GM12878 (cell line): ENCODE results near the gene PARP6. TPM values are rescaled to one million over a fixed set of nuclear protein-coding genes. Genes with fewer than 3 reads are reported as not detected.

Experiments used
- ATAC-seq: fragments of 200-7000 bp; cut with Tn5 transposase; 3 replicates; pipeline ENCODE4 v1.9.1; 2020; ENCODE audit warnings: mild to moderate bottlenecking, moderate library complexity
- BruUV-seq: library from RNA; stranded (reverse); fragments of 400-500 nt; replicated peaks from 2 replicates; lab custom pipeline; 2021; lab: Mats Ljungman, UMichigan
- CTCF ChIA-PET: fragments of 300-600 bp; sonication (Branson Sonifier 250); formaldehyde crosslinking; extraction: SDS; loops from one replicate; lab custom pipeline; 2021; ENCODE audit warnings: inconsistent platforms; lab: Yijun Ruan, JAX
- POLR2A ChIA-PET: fragments of 350-600 bp; formaldehyde crosslinking; extraction: SDS; loops from one replicate; lab custom pipeline; 2021; ENCODE audit warnings: inconsistent platforms; lab: Charles Lee
- RAD21 ChIA-PET: fragments of 300-600 bp; sonication (Branson Sonifier 250); formaldehyde crosslinking; loops from one replicate; lab custom pipeline; 2023; ENCODE audit warnings: antibody characterized with exemption; ENCODE audit not compliant: unreplicated experiment; lab: Charles Lee
- SMC1A ChIA-PET: fragments of 300-600 bp; sonication (Branson Sonifier 250); formaldehyde crosslinking; loops from one replicate; lab custom pipeline; 2023; ENCODE audit not compliant: unreplicated experiment, uncharacterized antibody; lab: Charles Lee
- DNase-seq: peaks from one replicate; pipeline ENCODE4 v3.0.0-alpha.2; 2011; ENCODE audit warnings: low read depth, low spot score
- FAIRE-seq: peaks from 3 replicates; lab custom pipeline; 2011; peaks lifted over from hg19 to GRCh38; lab: Jason Lieb, UNC
- H2AFZ ChIP-seq: 2 replicates; pipeline ENCODE4 v1.6.0; 2011; ENCODE audit warnings: low read depth, low read length, control low read depth; ENCODE audit not compliant: control insufficient read depth
- H3K27ac ChIP-seq: 2 replicates; pipeline ENCODE4 v1.5.1; 2011; ENCODE audit warnings: control low read depth; ENCODE audit not compliant: control insufficient read depth, insufficient read depth
- H3K27me3 ChIP-seq, 2 experiments: replicated peaks in 1 of 2; 2 replicates each; pipeline versions ENCODE4 v1.6.0 to v1.6.1; 2011; ENCODE audit warnings: low read length in 1 of 2; ENCODE audit not compliant: control insufficient read depth in 2 of 2, insufficient read depth in 2 of 2
- H3K36me3 ChIP-seq, 2 experiments: 2 replicates each; pipeline ENCODE4 v1.5.1; 2011; ENCODE audit warnings: low read length in 1 of 2; ENCODE audit not compliant: control insufficient read depth in 2 of 2, insufficient read depth in 2 of 2
- H3K4me1 ChIP-seq: 2 replicates; pipeline ENCODE4 v1.6.1; 2011; ENCODE audit warnings: mild to moderate bottlenecking, low read length, moderate library complexity, mixed read lengths; ENCODE audit not compliant: control insufficient read depth, insufficient read depth
- H3K4me2 ChIP-seq: 2 replicates; pipeline ENCODE4 v1.6.0; 2011; ENCODE audit warnings: control low read depth; ENCODE audit not compliant: control insufficient read depth, insufficient read depth
- H3K4me3 ChIP-seq: fragments of 200-600 bp; sonication (generic); 2 replicates; pipeline ENCODE4 v1.5.1; 2016
- H3K79me2 ChIP-seq: 2 replicates; pipeline ENCODE4 v1.6.0; 2011; ENCODE audit warnings: low read length; ENCODE audit not compliant: control insufficient read depth, insufficient read depth
- H3K9ac ChIP-seq: 2 replicates; pipeline ENCODE4 v1.8.0; 2011; ENCODE audit warnings: low read length, control low read depth, mixed read lengths; ENCODE audit not compliant: control insufficient read depth, insufficient read depth
- H3K9me3 ChIP-seq: replicated peaks from 3 replicates; pipeline ENCODE4 v1.5.1; 2011; ENCODE audit warnings: mild to moderate bottlenecking, low read length; ENCODE audit not compliant: control insufficient read depth, insufficient read depth
- H4K20me1 ChIP-seq: 2 replicates; pipeline ENCODE4 v1.6.0; 2011; ENCODE audit not compliant: control insufficient read depth, insufficient read depth
- ATF3 ChIP-seq: IDR thresholded peaks from 2 replicates; pipeline ENCODE4 v1.6.1; 2011; ENCODE audit warnings: low read depth, mild to moderate bottlenecking, low read length, moderate library complexity, borderline replicate concordance; ENCODE audit errors: extremely low read depth
- ATF7 ChIP-seq: fragments of 450-650 bp; IDR thresholded peaks from 2 replicates; pipeline ENCODE4 v1.6.1; 2016; ENCODE audit warnings: low read depth, mild to moderate bottlenecking
- BHLHE40 ChIP-seq, 2 experiments: fragments of 450-650 bp in 1 of 2; IDR thresholded peaks; 2 replicates each; pipeline ENCODE4 v1.6.1; 2011 to 2017; ENCODE audit warnings: low read depth in 2 of 2, borderline replicate concordance in 1 of 2, improper control_type of control experiment in 1 of 2, low read length in 1 of 2, mild to moderate bottlenecking in 1 of 2
- CBX3 ChIP-seq: fragments of 200-600 bp; sonication (generic); IDR thresholded peaks from 2 replicates; pipeline ENCODE4 v1.6.1; 2016; ENCODE audit warnings: low read depth, borderline replicate concordance
- CBX5 ChIP-seq: sonication (generic); IDR thresholded peaks from 2 replicates; pipeline ENCODE4 v1.6.1; 2016; ENCODE audit warnings: low read depth, moderate library complexity, mild to moderate bottlenecking, inconsistent platforms
- GATAD2B ChIP-seq: fragments of 450-650 bp; conservative IDR thresholded peaks from 2 replicates; pipeline ENCODE4 v1.6.1; 2017; ENCODE audit warnings: low read depth, mild to moderate bottlenecking, moderate library complexity
- HCFC1 ChIP-seq: fragments of 150-350 bp; IDR thresholded peaks from 2 replicates; pipeline ENCODE4 v1.6.1; 2014; ENCODE audit warnings: low read length
- HDAC6 ChIP-seq: fragments of 200-600 bp; sonication (generic); IDR thresholded peaks from one replicate; pipeline ENCODE4 v1.8.0; 2017; ENCODE audit warnings: antibody characterized with exemption; ENCODE audit not compliant: unreplicated experiment
- IRF4 ChIP-seq: IDR thresholded peaks from 2 replicates; pipeline ENCODE4 v1.6.1; 2011; ENCODE audit warnings: low read depth, low read length
- JUNB ChIP-seq: IDR thresholded peaks from 2 replicates; pipeline ENCODE4 v1.6.1; 2016; ENCODE audit warnings: antibody characterized with exemption, mild to moderate bottlenecking
- JUND ChIP-seq: IDR thresholded peaks from 2 replicates; pipeline ENCODE4 v1.6.1; 2012; ENCODE audit warnings: low read depth, mild to moderate bottlenecking, low read length, improper control_type of control experiment, moderate library complexity
- KLF5 ChIP-seq: fragments of 450-650 bp; IDR thresholded peaks from 2 replicates; pipeline ENCODE4 v1.6.1; 2014; ENCODE audit warnings: mild to moderate bottlenecking; ENCODE audit not compliant: partially characterized antibody
- NKRF ChIP-seq: fragments of 450-650 bp; conservative IDR thresholded peaks from 2 replicates; pipeline ENCODE4 v1.6.1; 2017; ENCODE audit warnings: mild to moderate bottlenecking, moderate library complexity
- RELB ChIP-seq: fragments of 450-650 bp; IDR thresholded peaks from 2 replicates; pipeline ENCODE4 v1.6.1; 2017; ENCODE audit warnings: low read depth, mild to moderate bottlenecking, moderate library complexity
- SMAD5 ChIP-seq: IDR thresholded peaks from 2 replicates; pipeline ENCODE4 v1.6.1; 2016; ENCODE audit warnings: antibody characterized with exemption, low read depth
- SMARCA5 ChIP-seq: fragments of 450-650 bp; IDR thresholded peaks from 2 replicates; pipeline ENCODE4 v1.6.1; 2017; ENCODE audit warnings: mild to moderate bottlenecking
- SMC3 ChIP-seq: IDR thresholded peaks from 2 replicates; pipeline ENCODE4 v1.6.1; 2011; ENCODE audit warnings: low read length, improper control_type of control experiment, borderline replicate concordance
- STAT1 ChIP-seq: fragments of 450-650 bp; conservative IDR thresholded peaks from 2 replicates; pipeline ENCODE4 v1.6.1; 2014; ENCODE audit warnings: antibody characterized with exemption, mild to moderate bottlenecking
- SUZ12 ChIP-seq: fragments of 200-600 bp; sonication (generic); IDR thresholded peaks from one replicate; pipeline ENCODE4 v1.6.1; 2018; ENCODE audit warnings: antibody characterized with exemption, mild to moderate bottlenecking; ENCODE audit not compliant: unreplicated experiment
- ZZZ3 ChIP-seq: IDR thresholded peaks from 2 replicates; pipeline ENCODE4 v1.6.1; 2011; ENCODE audit warnings: low read depth; ENCODE audit not compliant: control insufficient read depth, insufficient read length
- WGBS: methylation state at CpG from one replicate; pipeline ENCODE4 v1.1.6; 2016; ENCODE audit warnings: low lambda C conversion rate; ENCODE audit not compliant: insufficient replicate concordance, insufficient coverage; ENCODE audit errors: missing lambda C conversion rate; 5-methylcytosine and 5-hydroxymethylcytosine counted together
- in situ Hi-C: fragments of 300-500 bp; cut with MboI; formaldehyde crosslinking; loops from 9 replicates; pipeline ENCODE4 v1.14.3; 2018; ENCODE audit warnings: mixed read lengths
- intact Hi-C: fragments of 100-400 bp; cut with micrococcal nuclease; formaldehyde crosslinking; loops from one replicate; pipeline ENCODE4 v1.14.2; 2022; ENCODE audit not compliant: unreplicated experiment
- polyA plus RNA-seq, 11 experiments: library from polyadenylated mRNA; depleted of rRNA in 4 of 11; unstranded in 6 of 11; stranded (reverse) in 5 of 11; fragments of >200 nt; fragmentation: Nextera tagmentation in 4 of 11; fragmentation: Illumina TruSeq in 1 of 11; extraction: Ambion mirVana in 4 of 11; extraction: Trizol in 1 of 11; gene quantifications; 1 replicate in 1 of 11; 2 replicates in 10 of 11; pipeline versions ENCODE4 v1.2.1 to v1.2.3, GENCODE V29; 2011 to 2016; ENCODE audit warnings: inconsistent platforms in 2 of 11, missing spikeins in 2 of 11, low read depth in 1 of 11
- total RNA-seq, 4 experiments: library from RNA; depleted of rRNA in 3 of 4; stranded (reverse); fragments of >200 nt in 3 of 4; fragmentation: Illumina TruSeq in 1 of 4; extraction: Trizol in 1 of 4; gene quantifications; 2 replicates each; pipeline versions ENCODE4 v1.2.1 to v1.2.3, GENCODE V29; 2013 to 2021

The PARP6 gene
- total and polyA plus RNA-seq, 10 of the 15 experiments (the other 5 are each of a cell fraction or from before 2014, with no cell fraction given) = 14.3 to 73.5 (median 26.9) TPM

- RAD21 ChIA-PET = no interaction called here
- Histone ChIP-seq H3K36me3 (peaks cover 3 to 24% of the 10 kb centered on the region in 2 experiments; a peak in 2 of 4 replicates), H2AFZ (no peak overlapping the region), H3K27me3 (no peaks in the 10 kb centered on the region), H3K4me3 (no peak overlapping the region), H3K9me3 (no peaks in the 10 kb centered on the region), H3K27ac (no peak overlapping the region), H3K9ac (no peak overlapping the region), H3K79me2 (no peaks in the 10 kb centered on the region), H3K4me2 (no peak overlapping the region), H3K4me1 (no peaks in the 10 kb centered on the region), H4K20me1 (no peaks in the 10 kb centered on the region)
- DNase-seq = no peak
- no peak for FAIRE-seq
- in situ Hi-C loops (no loop called here), intact Hi-C loops (no loop called here)
- BruUV-seq = no TSS peak
- CTCF ChIA-PET = no interaction called here
- SMC1A ChIA-PET = no interaction called here
- 100% methylated on average over 1 of the region's 1 CpG for WGBS
- POLR2A ChIA-PET = no interaction called here
- TF ChIP-seq SMARCA5 (no peak), NKRF (no peak), ATF7 (no peak), SMC3 (no peak), CBX3 (no peak), HCFC1 (no peak), SUZ12 (no peak), BHLHE40 (IDR thresholded peaks at IDR 0.05; ENCODE audit: borderline replicate concordance in 1 of 2, low read depth in 2 of 2, low read length in 1 of 2) (no peak), GATAD2B (no peak), CBX5 (no peak), IRF4 (no peak), STAT1 (no peak), JUND (no peak), KLF5 (no peak), SMAD5 (no peak), ATF3 (no peak), ZZZ3 (no peak), RELB (no peak), HDAC6 (no peak), JUNB (no peak)
- no peak for ATAC-seq
These were observed 23.8 kb downstream of the PARP6 start for GRCh38 chr15:72248514-72248913.
